Globus pallidus (tissue), 1 donor: ENCODE results near the gene PEMT.
"Not testable (repeated sequence)": the region's sequence is repeated elsewhere in the genome, so short reads cannot be mapped to it uniquely, and the experiment has no call there.

Source experiments
- DNase-seq: peaks from one replicate; pipeline ENCODE4 v3.0.0-alpha.2; 2015; ENCODE audit warnings: low spot score

PEMT gene

GRCh38 chr17:17591355-17592298 is at the start of gene PEMT:
Gene PEMT, minus strand, starts transcription at chr17:17591708. Its CDS starts 82 bp downstream, at chr17:17591626.
- peak; percentile 99 for DNase-seq

GRCh38 chr17:17639661-17640270 is 48.3 kb upstream of the PEMT start:
- not testable (repeated sequence) for DNase-seq

- DNase-seq, result no peak
Measured at GRCh38 chr17:17638467-17638866, 47.0 kb upstream of the PEMT start.

GRCh38 chr17:17636272-17636885 is 44.9 kb upstream of the PEMT start:
- no peak for DNase-seq

- not testable (repeated sequence) for DNase-seq
Measured at GRCh38 chr17:17635537-17636271, 44.2 kb upstream of the PEMT start.

GRCh38 chr17:17635126-17635525 is 43.6 kb upstream of the PEMT start:
- DNase-seq, result no peak

GRCh38 chr17:17633310-17633709 is 41.8 kb upstream of the PEMT start:
- no peak for DNase-seq

- DNase-seq, result not testable (repeated sequence)
Measured at GRCh38 chr17:17632690-17633089, 41.2 kb upstream of the PEMT start.

- no peak for DNase-seq
Measured at GRCh38 chr17:17628388-17629008, 37.0 kb upstream of the PEMT start.

GRCh38 chr17:17626840-17627239 is 35.3 kb upstream of the PEMT start:
- no peak for DNase-seq

- no peak for DNase-seq
Measured at GRCh38 chr17:17626151-17626805, 34.8 kb upstream of the PEMT start.

- no peak for DNase-seq
Measured at GRCh38 chr17:17624741-17625140, 33.2 kb upstream of the PEMT start.

- DNase-seq, result no peak
Measured at GRCh38 chr17:17623904-17624303, 32.4 kb upstream of the PEMT start.

GRCh38 chr17:17621254-17621653 is 29.7 kb upstream of the PEMT start:
- no peak for DNase-seq

- DNase-seq, result peak; percentile 38
Measured at GRCh38 chr17:17613708-17614114, 22.2 kb upstream of the PEMT start.

- no peak for DNase-seq
Measured at GRCh38 chr17:17612085-17613022, 20.8 kb upstream of the PEMT start.

- DNase-seq, result no peak
Measured at GRCh38 chr17:17609121-17609520, 17.6 kb upstream of the PEMT start.

GRCh38 chr17:17606416-17607000 is 15.0 kb upstream of the PEMT start:
- no peak for DNase-seq

- DNase-seq, result no peak
Measured at GRCh38 chr17:17605729-17606088, 14.2 kb upstream of the PEMT start.
